Urinary bladder (tissue), 4 donors: ENCODE measurements around the gene SLC25A11. TPM values are rescaled to one million over a fixed set of nuclear protein-coding genes. Genes with fewer than 3 reads are reported as not detected.

Experiments
- DNase-seq: peaks from one replicate; pipeline ENCODE4 v3.0.0-alpha.2; 2015; ENCODE audit errors: extremely low spot score
- H3K27ac ChIP-seq: one replicate; pipeline ENCODE4 v1.5.1; 2013; ENCODE audit warnings: low read depth, mild to moderate bottlenecking, moderate library complexity
- H3K36me3 ChIP-seq: one replicate; pipeline ENCODE4 v1.6.1; 2013; ENCODE audit warnings: mild to moderate bottlenecking, moderate library complexity; ENCODE audit not compliant: insufficient read depth
- H3K4me1 ChIP-seq: one replicate; pipeline ENCODE4 v1.6.1; 2013; ENCODE audit warnings: mild to moderate bottlenecking, moderate library complexity; ENCODE audit not compliant: insufficient read depth
- H3K4me3 ChIP-seq: one replicate; pipeline ENCODE4 v1.5.1; 2013; ENCODE audit warnings: low read depth, low read length
- WGBS: extraction: QIAGEN DNeasy Blood & Tissue Kit; methylation state at CpG from one replicate; pipeline ENCODE4 v1.1.7; 2013; 5-methylcytosine and 5-hydroxymethylcytosine counted together
- polyA plus RNA-seq: library from polyadenylated mRNA; stranded (reverse); fragments of 200-250 nt; gene quantifications from one replicate; pipeline ENCODE4 v1.2.3, GENCODE V29; 2013
- total RNA-seq: library from RNA; depleted of rRNA; stranded (reverse); fragments of >200 nt; gene quantifications from one replicate; pipeline ENCODE4 v1.2.3, GENCODE V29; 2014
- donor health status: healthy with polysubstance abuse.
- donor health status: healthy.

The SLC25A11 gene
- total and polyA plus RNA-seq, 2 donors: 27.7 to 73.5 TPM

GRCh38 chr17:4971826-4972225 is 32.0 kb upstream of the SLC25A11 start:
- DNase-seq: no peak
- Histone ChIP-seq H3K4me1 (no peaks in the 10 kb centered on the region), H3K27ac (no peak overlapping the region), H3K36me3 (no peaks in the 10 kb centered on the region), H3K4me3 (no peak overlapping the region)
- WGBS: 75% methylated on average over 6 of the region's 6 CpGs

- no peak for DNase-seq
- Histone ChIP-seq H3K4me1 (no peaks in the 10 kb centered on the region), H3K27ac (no peak overlapping the region), H3K4me3 (no peak overlapping the region), H3K36me3 (no peaks in the 10 kb centered on the region)
- 88% methylated on average over 8 of the region's 8 CpGs for WGBS
Measured at GRCh38 chr17:4970273-4970672, 30.4 kb upstream of the SLC25A11 start.

- Histone ChIP-seq H3K4me3 (no peak overlapping the region), H3K27ac (no peak overlapping the region), H3K4me1 (no peaks in the 10 kb centered on the region), H3K36me3 (no peaks in the 10 kb centered on the region)
- no peak for DNase-seq
- WGBS: 80% methylated on average over 16 of the region's 16 CpGs
Measured at GRCh38 chr17:4969551-4970173, 29.8 kb upstream of the SLC25A11 start.

GRCh38 chr17:4969047-4969550 is 29.3 kb upstream of the SLC25A11 start:
- H3K36me3 ChIP-seq: no peaks in the 10 kb centered on the region
- no peaks in the 10 kb centered on the region for H3K4me1 ChIP-seq
- 51% methylated on average over 15 of the region's 15 CpGs for WGBS
- no peak for DNase-seq
- H3K4me3 ChIP-seq: no peak overlapping the region
- H3K27ac ChIP-seq: peak overlapping the region; percentile 64

GRCh38 chr17:4968486-4969046 is 28.7 kb upstream of the SLC25A11 start:
- WGBS: 24% methylated on average over 23 of the region's 23 CpGs
- no peaks in the 10 kb centered on the region for H3K4me1 ChIP-seq
- H3K36me3 ChIP-seq: no peaks in the 10 kb centered on the region
- peak overlapping the region; percentile 43 for H3K4me3 ChIP-seq
- peak overlapping the region; percentile 64 for H3K27ac ChIP-seq
- no peak for DNase-seq

- under 1% methylated on average over 66 of the region's 66 CpGs for WGBS
- Histone ChIP-seq H3K4me1 (no peaks in the 10 kb centered on the region), H3K4me3 (peak within 1 kb of the TSS; percentile 50), H3K27ac (peak within 1 kb of the TSS; percentile 88), H3K36me3 (no peaks in the 10 kb centered on the region)
- peak; percentile 93 for DNase-seq
Measured at GRCh38 chr17:4967539-4968485, 28.0 kb upstream of the SLC25A11 start, which contains the start of gene SPAG7. SPAG7 (minus strand) TSS chr17:4967817; CDS start chr17:4967804, 13 bp downstream.

- DNase-seq: peak; percentile 99
- Histone ChIP-seq H3K27ac (peak overlapping the region; percentile 68), H3K4me1 (no peaks in the 10 kb centered on the region), H3K36me3 (no peaks in the 10 kb centered on the region), H3K4me3 (peak overlapping the region; percentile 50)
- under 1% methylated on average over 42 of the region's 42 CpGs for WGBS
Measured at GRCh38 chr17:4966844-4967538, 27.1 kb upstream of the SLC25A11 start.

- no peaks in the 10 kb centered on the region for H3K4me1 ChIP-seq
- H3K27ac ChIP-seq: no peak overlapping the region
- H3K36me3 ChIP-seq: no peaks in the 10 kb centered on the region
- WGBS: 96% methylated on average over 15 of the region's 15 CpGs
- H3K4me3 ChIP-seq: no peak overlapping the region
- DNase-seq: no peak
Measured at GRCh38 chr17:4965311-4965986, 25.6 kb upstream of the SLC25A11 start.

- 85% methylated on average over 9 of the region's 9 CpGs for whole genome bisulfite sequencing
- H3K4me3 ChIP-seq: no peak overlapping the region
- no peak overlapping the region for H3K27ac ChIP-seq
- no peak for DNase-seq
- no peaks in the 10 kb centered on the region for H3K36me3 ChIP-seq
- H3K4me1 ChIP-seq: no peaks in the 10 kb centered on the region
Measured at GRCh38 chr17:4960279-4960922, 20.6 kb upstream of the SLC25A11 start.

GRCh38 chr17:4959261-4959965 is 19.6 kb upstream of the SLC25A11 start:
- Histone ChIP-seq H3K4me3 (no peak overlapping the region), H3K4me1 (no peaks in the 10 kb centered on the region), H3K36me3 (no peaks in the 10 kb centered on the region), H3K27ac (no peak overlapping the region)
- no peak for DNase-seq
- 85% methylated on average over 18 of the region's 18 CpGs for WGBS

GRCh38 chr17:4958102-4958501 is 18.3 kb upstream of the SLC25A11 start:
- no peak overlapping the region for H3K4me3 ChIP-seq
- no peak for DNase-seq
- H3K4me1 ChIP-seq: no peaks in the 10 kb centered on the region
- WGBS: 75% methylated on average over 3 of the region's 3 CpGs
- H3K36me3 ChIP-seq: no peaks in the 10 kb centered on the region
- H3K27ac ChIP-seq: no peak overlapping the region

- WGBS: 74% methylated on average over 10 of the region's 10 CpGs
- H3K27ac ChIP-seq: no peak overlapping the region
- no peak for DNase-seq
- H3K36me3 ChIP-seq: no peaks in the 10 kb centered on the region
- H3K4me1 ChIP-seq: no peaks in the 10 kb centered on the region
- no peak overlapping the region for H3K4me3 ChIP-seq
Measured at GRCh38 chr17:4956493-4957061, 16.7 kb upstream of the SLC25A11 start.
